GM11168 (cell line): ENCODE results near the gene MRPL9.

Experiments
- in situ Hi-C: fragments of 300-500 bp; cut with MboI; formaldehyde crosslinking; loops from one replicate; pipeline ENCODE4 v1.12.0; 2022; ENCODE audit warnings: low sequenced_read_pairs; ENCODE audit not compliant: unreplicated experiment

MRPL9 gene

GRCh38 chr1:151762941-151763921, at the start of gene MRPL9:
TSS of gene MRPL9 (minus strand) at chr1:151763496. CDS start at chr1:151763479, 17 bp downstream.
- in situ Hi-C loops, result no loop called here

GRCh38 chr1:151811181-151811580, 47.9 kb upstream of the MRPL9 start:
- in situ Hi-C loops, result no loop called here

DNA sequence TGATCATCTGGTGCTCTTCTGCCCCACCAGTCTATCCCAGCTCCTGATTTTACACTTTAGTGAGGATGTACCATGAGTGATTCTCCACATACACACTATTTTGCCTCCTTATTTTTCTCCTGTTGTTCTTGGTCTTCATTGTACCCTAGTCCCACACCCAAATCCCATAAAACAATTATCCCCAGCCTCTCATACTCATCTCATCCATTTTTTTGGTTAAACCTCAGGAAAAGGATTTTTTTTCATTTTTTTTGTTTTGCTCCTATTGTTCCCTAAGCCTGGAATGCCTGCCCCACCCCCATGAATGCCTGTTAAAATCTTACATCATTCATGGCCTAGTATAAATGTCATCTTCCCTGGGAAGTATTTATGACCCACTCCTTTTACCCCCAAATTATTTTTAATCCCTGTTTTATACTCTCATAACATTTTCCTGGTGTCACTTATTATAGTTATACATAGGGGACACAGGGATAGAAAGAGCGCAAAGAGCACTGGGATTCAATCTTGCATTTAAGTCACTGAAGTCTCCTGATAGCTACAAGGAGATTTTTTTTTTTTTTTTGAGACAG, 46.8 kb upstream of the MRPL9 start:
- in situ Hi-C loops, result no loop called here

DNA sequence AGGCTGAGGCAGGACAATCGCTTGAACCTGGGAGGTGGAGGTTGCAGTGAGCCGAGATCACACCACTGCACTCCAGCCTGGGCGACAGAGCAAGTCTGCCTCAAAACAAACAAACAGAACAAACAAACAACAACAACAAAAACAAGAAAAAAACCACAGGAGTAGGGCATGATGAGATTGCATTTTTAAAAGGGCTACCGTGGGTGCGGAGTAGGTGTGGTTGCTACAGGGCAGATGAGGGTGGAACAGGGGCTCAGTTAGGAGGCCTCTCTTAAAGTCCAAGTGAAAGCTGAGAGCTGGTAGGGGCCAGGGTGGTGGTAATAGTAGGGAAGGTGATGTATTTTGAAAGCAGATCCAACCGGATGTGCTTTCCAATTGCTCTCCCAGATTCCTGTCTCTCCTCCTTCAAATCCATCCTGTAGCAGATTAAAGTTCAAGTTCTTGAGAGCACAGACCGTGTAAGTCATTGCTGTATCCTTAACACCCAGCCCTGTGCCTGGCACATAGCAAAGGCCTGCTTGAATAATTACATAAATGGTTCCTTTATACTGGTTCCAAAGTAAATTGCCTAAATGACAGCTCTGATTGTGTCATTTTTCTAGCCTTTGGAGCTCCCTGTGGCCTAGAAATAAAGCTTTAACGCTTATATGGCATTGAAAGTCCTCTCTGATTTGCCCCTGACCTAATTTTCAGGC, 46.1 kb upstream of the MRPL9 start:
- in situ Hi-C loops, result no loop called here

DNA sequence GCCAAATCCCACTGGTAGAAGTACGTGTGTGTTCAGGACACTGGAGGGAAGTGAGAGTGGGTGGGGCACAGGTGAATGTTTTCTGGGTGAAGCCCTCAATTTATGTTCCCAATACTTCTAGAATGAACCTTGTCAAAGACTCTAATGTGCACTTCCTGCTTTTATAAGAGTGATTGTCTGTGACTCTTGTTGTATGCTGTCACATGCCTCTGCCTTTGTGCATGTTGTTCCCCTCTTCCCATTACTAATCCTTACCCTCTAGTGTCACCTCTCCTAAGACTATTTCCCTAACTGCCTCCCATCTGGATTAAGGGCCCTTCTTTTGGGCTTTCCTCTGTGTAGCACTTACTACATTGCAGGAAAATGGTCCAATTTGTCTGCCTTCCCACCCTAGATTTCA, 44.5 kb upstream of the MRPL9 start:
- in situ Hi-C loops, result no loop called here

- in situ Hi-C loops, result no loop called here
These were observed 43.8 kb upstream of the MRPL9 start for GRCh38 chr1:151807131-151807530.

DNA sequence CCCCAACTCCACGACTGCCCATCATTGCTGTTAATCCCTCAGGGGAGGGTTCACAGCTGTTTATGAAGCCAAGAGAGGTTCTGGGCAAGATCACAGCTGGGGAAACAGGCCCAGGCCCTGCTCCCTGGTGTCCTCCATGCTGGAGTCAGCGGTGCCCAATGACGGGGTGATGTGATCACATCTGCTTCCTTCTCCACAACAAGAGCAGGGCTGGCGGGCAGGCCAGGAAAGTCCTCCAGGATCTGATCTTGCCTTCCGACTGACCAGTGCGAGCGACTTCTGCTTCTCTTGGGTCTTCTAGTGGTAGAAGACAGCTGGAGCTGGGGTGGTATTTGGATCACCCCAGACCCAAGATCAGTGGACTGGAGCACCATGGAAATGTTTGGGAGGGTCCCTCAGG, 42.9 kb upstream of the MRPL9 start:
- in situ Hi-C loops, result no loop called here

GRCh38 chr1:151805066-151805820, 41.9 kb upstream of the MRPL9 start, which contains the start of gene LINGO4:
TSS of gene LINGO4 (minus strand) at chr1:151805419. CDS start at chr1:151802704, 2,715 bp downstream.
- in situ Hi-C loops, result no loop called here

DNA sequence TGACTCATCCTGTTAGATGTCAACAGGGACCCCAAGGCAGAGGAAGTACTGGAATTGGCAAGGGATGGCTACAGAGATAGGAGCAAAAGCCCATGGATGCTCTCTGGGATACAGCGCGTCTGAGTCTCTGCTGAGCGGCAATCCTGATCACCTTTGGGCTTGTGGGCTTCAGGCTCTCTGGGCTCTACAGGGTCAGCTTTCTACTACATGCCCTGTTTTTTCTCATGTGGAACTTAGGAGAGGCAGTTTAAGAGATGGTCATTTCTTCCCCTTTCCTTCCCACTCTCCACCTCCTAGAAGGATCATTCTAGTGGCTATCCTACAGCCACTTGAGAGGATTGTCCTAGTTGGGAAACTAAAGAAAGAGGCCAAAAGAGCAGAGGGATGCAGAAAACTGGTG, 40.6 kb upstream of the MRPL9 start:
- in situ Hi-C loops, result no loop called here

DNA sequence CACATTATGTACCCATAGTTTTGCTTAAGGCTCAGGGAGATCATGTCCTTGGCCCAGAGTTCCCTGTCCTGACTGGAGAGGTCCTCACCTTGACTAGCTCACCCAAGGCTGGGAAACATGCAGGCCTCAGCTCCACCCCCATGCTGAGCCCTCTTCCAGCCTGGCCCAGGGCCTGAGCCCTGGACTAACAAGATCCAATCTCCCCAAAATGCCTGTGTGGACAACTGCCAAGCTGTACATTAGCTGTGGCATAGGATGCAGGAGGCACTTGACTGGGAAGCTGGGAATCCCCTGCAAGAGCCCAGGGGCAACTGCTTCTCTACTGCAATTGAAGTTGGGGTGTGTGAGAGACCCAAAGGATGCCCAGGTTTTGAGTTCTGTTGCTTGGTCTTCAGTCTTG, 39.9 kb upstream of the MRPL9 start:
- in situ Hi-C loops, result no loop called here

DNA sequence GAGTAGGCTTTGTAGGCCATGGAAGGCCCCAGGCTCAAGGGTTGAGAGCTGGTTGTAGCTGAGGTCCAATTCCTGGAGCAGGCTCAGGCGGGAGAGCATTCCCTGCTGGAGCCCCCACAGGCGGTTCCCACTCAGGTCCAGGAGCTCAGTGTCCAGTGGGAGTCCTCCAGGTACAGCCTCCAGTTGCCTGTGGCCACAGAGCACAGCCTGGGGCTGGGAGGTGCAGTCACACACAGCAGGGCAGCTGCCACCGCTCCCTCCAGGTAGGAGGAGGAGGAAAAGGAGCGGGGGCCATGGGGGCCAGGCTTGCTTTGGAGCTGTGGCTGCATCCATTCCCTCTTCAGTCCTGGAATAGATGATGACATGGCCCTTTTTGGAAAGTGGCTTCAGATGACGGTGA, 39.1 kb upstream of the MRPL9 start:
- in situ Hi-C loops, result no loop called here

- in situ Hi-C loops, result no loop called here
These were observed 38.5 kb upstream of the MRPL9 start for GRCh38 chr1:151801846-151802245.

GRCh38 chr1:151801310-151801820, 38.1 kb upstream of the MRPL9 start:
- in situ Hi-C loops, result no loop called here

DNA sequence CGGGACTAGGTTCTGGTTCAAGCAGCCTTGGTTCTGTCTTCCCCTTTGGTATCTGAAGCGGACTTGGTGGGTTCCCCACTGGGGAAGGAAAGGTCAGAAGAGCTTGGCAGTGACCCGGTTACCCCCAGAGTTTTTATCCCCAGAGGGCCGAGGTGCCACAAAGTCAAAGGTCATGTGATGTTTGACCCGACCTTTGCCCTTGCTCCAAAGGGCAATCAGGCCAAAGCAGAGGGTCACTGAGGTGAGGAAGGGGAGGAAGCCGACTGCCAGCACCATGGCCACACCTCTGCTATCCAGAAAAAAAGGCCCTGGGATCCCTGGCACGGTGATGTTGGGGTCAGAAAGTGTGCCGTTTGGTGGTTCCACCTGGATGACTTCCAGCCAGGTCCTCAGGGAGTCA, 37.5 kb upstream of the MRPL9 start:
- in situ Hi-C loops, result no loop called here

GRCh38 chr1:151799179-151800022, 36.1 kb upstream of the MRPL9 start:
- in situ Hi-C loops, result no loop called here

GRCh38 chr1:151798571-151798970, 35.3 kb upstream of the MRPL9 start:
- in situ Hi-C loops, result no loop called here

GRCh38 chr1:151790940-151791651, 27.8 kb upstream of the MRPL9 start:
- in situ Hi-C loops, result no loop called here

DNA sequence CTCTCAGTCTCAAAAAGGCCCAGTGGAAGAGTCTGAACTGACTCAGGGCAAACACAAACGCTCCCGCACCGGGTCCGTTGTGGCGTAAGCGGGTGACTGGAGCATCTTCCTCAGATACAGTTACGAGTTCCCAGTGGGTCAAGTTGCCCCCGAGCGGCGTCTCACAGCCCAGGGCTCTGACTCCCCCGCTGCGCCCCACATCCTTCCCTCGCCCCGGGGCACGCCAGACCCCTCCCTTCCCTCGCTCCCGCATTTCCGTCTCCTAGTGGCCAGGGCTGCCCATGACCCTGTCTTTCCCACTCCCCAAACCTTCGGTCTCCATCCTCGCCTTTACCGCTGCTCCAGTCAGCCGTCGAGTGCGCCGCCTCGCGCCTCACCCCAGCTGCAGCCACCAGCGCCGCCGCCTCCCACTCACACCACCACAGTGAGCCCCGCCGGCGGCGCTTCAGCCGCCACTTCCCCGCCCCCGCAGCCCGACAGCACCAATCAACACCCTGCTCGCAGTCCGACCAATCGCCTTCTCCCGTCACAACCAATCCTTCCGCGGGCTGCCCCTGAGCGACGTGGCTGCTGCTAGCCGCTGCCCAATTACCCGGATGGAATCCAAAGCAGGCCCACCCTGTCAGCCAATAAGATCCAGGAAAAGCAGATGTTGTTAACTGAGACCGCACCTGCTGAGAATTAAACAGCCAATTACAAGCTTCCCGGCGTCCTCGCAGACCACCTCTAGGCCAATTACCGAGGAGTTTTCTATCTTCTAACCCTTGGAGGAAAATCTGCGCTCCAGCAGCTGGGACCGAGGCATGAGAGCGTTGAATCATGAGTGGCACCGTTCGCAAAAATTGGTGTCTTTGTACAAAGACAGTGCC, 27.0 kb upstream of the MRPL9 start, which contains the start of gene TDRKH:
TSS of gene TDRKH (minus strand) at position 430 of the 869 bp plus-strand sequence. CDS start 7,478 bp downstream, outside the sequence.
- in situ Hi-C loops, result no loop called here
